ENCODE results near the gene C12orf42. TPM values are rescaled to one million over a fixed set of nuclear protein-coding genes. Genes with fewer than 3 reads are reported as not detected.

Gene C12orf42
- total and polyA plus RNA-seq, 4 donors = 0.14 to 0.17 TPM; not detected in 2

- Histone ChIP-seq H3K36me3 (ENCODE audit: control insufficient read depth in 4 of 4, insufficient read depth in 3 of 4, low read depth in 1 of 4, low read length in 3 of 4) (no peaks in the 10 kb centered on the region), H3K27ac (ENCODE audit: low read depth in 1 of 2, low read length in 2 of 2) (no peak overlapping the region), H3K4me3 (ENCODE audit: low read depth in 1 of 3, low read length in 3 of 3) (no peak overlapping the region), H3K27me3 (ENCODE audit: control insufficient read depth in 4 of 4, insufficient read depth in 4 of 4, low read length in 3 of 4) (peaks cover 0 to 3% (median 0%) of the 10 kb centered on the region in 4 donors), H3K9me3 (ENCODE audit: control insufficient read depth in 4 of 4, low read length in 3 of 4) (no peaks in the 10 kb centered on the region), H3K9ac (ENCODE audit: low read depth in 1 of 2, low read length in 2 of 2) (no peak overlapping the region), H3K4me1 (ENCODE audit: control insufficient read depth in 4 of 4, insufficient read depth in 4 of 4, low read length in 3 of 4) (no peaks in the 10 kb centered on the region)
- TF ChIP-seq YY1 (IDR thresholded peaks at IDR 0.05) (no peak), FOXA2 (IDR thresholded peaks at IDR 0.05) (no peak), SP1 (IDR thresholded peaks at IDR 0.05) (no peak), FOXA1 (IDR thresholded peaks at IDR 0.05) (no peak)
- WGBS = 97% methylated on average over 1 of the region's 1 CpG
- no peak for DNase-seq (ENCODE audit: low spot score)
Observed at GRCh38 chr12:103421402-103421801, 74.4 kb downstream of the C12orf42 start.

- H3K27me3 ChIP-seq (ENCODE audit: control insufficient read depth in 4 of 4, insufficient read depth in 4 of 4, low read length in 3 of 4) = peaks cover 0 to 3% (median 0%) of the 10 kb centered on the region in 4 donors
- H3K9me3 ChIP-seq (ENCODE audit: control insufficient read depth in 4 of 4, low read length in 3 of 4) = no peaks in the 10 kb centered on the region
- 81% methylated on average over 2 of the region's 2 CpGs for WGBS
- H3K36me3 ChIP-seq (ENCODE audit: control insufficient read depth in 4 of 4, insufficient read depth in 3 of 4, low read depth in 1 of 4, low read length in 3 of 4) = no peaks in the 10 kb centered on the region
- no peak for TF ChIP-seq HNF4G (IDR thresholded peaks at IDR 0.05)
- no peak for TF ChIP-seq FOXA2 (IDR thresholded peaks at IDR 0.05)
- no peak for TF ChIP-seq CTCF (IDR thresholded peaks at IDR 0.05; ENCODE audit: low read depth, low read length, missing input control)
- no peak for TF ChIP-seq RXRA (IDR thresholded peaks at IDR 0.05)
- no peak for TF ChIP-seq EGR1 (IDR thresholded peaks at IDR 0.05; ENCODE audit: low read depth in 2 of 2)
- TF ChIP-seq ZBTB33 (IDR thresholded peaks at IDR 0.05) = no peak
- TF ChIP-seq JUND (IDR thresholded peaks at IDR 0.05) = no peak
- no peak for TF ChIP-seq MAX (IDR thresholded peaks at IDR 0.05)
- no peak for TF ChIP-seq TAF1 (conservative IDR thresholded peaks at IDR 0.05)
- TF ChIP-seq FOXA1 (IDR thresholded peaks at IDR 0.05) = no peak
- no peak for TF ChIP-seq REST (IDR thresholded peaks at IDR 0.05)
- TF ChIP-seq SP1 (IDR thresholded peaks at IDR 0.05) = no peak
- no peak for TF ChIP-seq RAD21 (IDR thresholded peaks at IDR 0.05)
- no peak for TF ChIP-seq HNF4A (conservative IDR thresholded peaks at IDR 0.05)
- TF ChIP-seq ATF3 (IDR thresholded peaks at IDR 0.05) = no peak
- TF ChIP-seq NR2F2 (IDR thresholded peaks at IDR 0.05) = no peak
- no peak for TF ChIP-seq YY1 (IDR thresholded peaks at IDR 0.05)
- no peak for TF ChIP-seq GABPA (IDR thresholded peaks at IDR 0.05 in 1 of 2, conservative IDR thresholded peaks at IDR 0.05 in 1 of 2)
- H3K9ac ChIP-seq (ENCODE audit: low read depth in 1 of 2, low read length in 2 of 2) = no peak overlapping the region
- H3K27ac ChIP-seq (ENCODE audit: low read depth in 1 of 2, low read length in 2 of 2) = no peak overlapping the region
- no peak for DNase-seq (ENCODE audit: low spot score)
- no peak overlapping the region for H3K4me3 ChIP-seq (ENCODE audit: low read depth in 1 of 3, low read length in 3 of 3)
- no peaks in the 10 kb centered on the region for H3K4me1 ChIP-seq (ENCODE audit: control insufficient read depth in 4 of 4, insufficient read depth in 4 of 4, low read length in 3 of 4)
Observed at GRCh38 chr12:103415681-103416080, 80.1 kb downstream of the C12orf42 start.

Data from liver (tissue), 9 donors.